SK-N-SH treated with all-trans-retinoic acid at 6 μM for 48 hours (cell line): ENCODE data around the gene SLC37A1.

Experiments
- ATAC-seq: fragments of 200-7000 bp; cut with Tn5 transposase; 3 replicates; pipeline ENCODE4 v1.9.1; 2020; ENCODE audit warnings: mild to moderate bottlenecking, moderate library complexity
- ARNTL ChIP-seq: fragments of 450-650 bp; formaldehyde crosslinking; IDR thresholded peaks from 2 replicates; pipeline ENCODE4 v1.5.0; 2020; ENCODE audit warnings: low read depth, mild to moderate bottlenecking, moderate library complexity, borderline replicate concordance
- BACH2 ChIP-seq: fragments of 250-450 bp; sonication (Bioruptor Pico); IDR thresholded peaks from 2 replicates; pipeline ENCODE4 v1.9.0; 2021; ENCODE audit warnings: mild to moderate bottlenecking, borderline replicate concordance
- CSDC2 ChIP-seq: fragments of 250-450 bp; sonication (Bioruptor Pico); IDR thresholded peaks from 2 replicates; pipeline ENCODE4 v1.5.0; 2020; ENCODE audit warnings: mild to moderate bottlenecking, moderate library complexity
- CSRNP3 ChIP-seq: fragments of 250-450 bp; sonication (Bioruptor Pico); IDR thresholded peaks from 2 replicates; pipeline ENCODE4 v1.5.1; 2021; ENCODE audit warnings: mild to moderate bottlenecking, moderate library complexity
- ESRRG ChIP-seq: fragments of 250-450 bp; sonication (Bioruptor Pico); IDR thresholded peaks from 2 replicates; pipeline ENCODE4 v1.6.1; 2021; ENCODE audit warnings: mild to moderate bottlenecking
- GLIS3 ChIP-seq: fragments of 250-450 bp; sonication (Bioruptor Pico); IDR thresholded peaks from 2 replicates; pipeline ENCODE4 v1.5.0; 2020; ENCODE audit warnings: mild to moderate bottlenecking, moderate library complexity
- ISL1 ChIP-seq: fragments of 250-450 bp; sonication (Bioruptor Pico); IDR thresholded peaks from 2 replicates; pipeline ENCODE4 v2.1.2; 2022; ENCODE audit warnings: mild to moderate bottlenecking, moderate library complexity
- OSR1 ChIP-seq: fragments of 250-450 bp; sonication (Bioruptor Pico); IDR thresholded peaks from 2 replicates; pipeline ENCODE4 v1.8.0; 2022; ENCODE audit warnings: moderate library complexity, mild to moderate bottlenecking, inconsistent platforms
- PATZ1 ChIP-seq: fragments of 250-450 bp; sonication (Bioruptor Pico); IDR thresholded peaks from 2 replicates; pipeline ENCODE4 v1.8.0; 2020; ENCODE audit warnings: mild to moderate bottlenecking, moderate library complexity, borderline replicate concordance
- PPARA ChIP-seq: fragments of 250-450 bp; sonication (Bioruptor Pico); IDR thresholded peaks from 2 replicates; pipeline ENCODE4 v1.5.0; 2020; ENCODE audit warnings: mild to moderate bottlenecking, borderline replicate concordance
- RARB ChIP-seq: fragments of 250-450 bp; sonication (Bioruptor Pico); IDR thresholded peaks from 2 replicates; pipeline ENCODE4 v1.8.0; 2021; ENCODE audit warnings: mild to moderate bottlenecking, moderate library complexity
- SNAI2 ChIP-seq: fragments of 250-450 bp; sonication (Bioruptor Pico); IDR thresholded peaks from 2 replicates; pipeline ENCODE4 v1.5.0; 2020; ENCODE audit warnings: mild to moderate bottlenecking, moderate library complexity
- TCF4 ChIP-seq: fragments of 250-450 bp; sonication (Bioruptor Pico); IDR thresholded peaks from 2 replicates; pipeline ENCODE4 v1.8.0; 2021; ENCODE audit warnings: mild to moderate bottlenecking, moderate library complexity, borderline replicate concordance
- TOX ChIP-seq: fragments of 250-450 bp; sonication (Bioruptor Pico); IDR thresholded peaks from 2 replicates; pipeline ENCODE4 v1.8.0; 2021; ENCODE audit warnings: mild to moderate bottlenecking, moderate library complexity, borderline replicate concordance
- ZC3H10 ChIP-seq: fragments of 250-450 bp; sonication (Bioruptor Pico); IDR thresholded peaks from 2 replicates; pipeline ENCODE4 v1.5.1; 2021; ENCODE audit warnings: mild to moderate bottlenecking, moderate library complexity
- ZFP3 ChIP-seq: fragments of 250-450 bp; sonication (Bioruptor Pico); IDR thresholded peaks from 2 replicates; pipeline ENCODE4 v1.5.0; 2020; ENCODE audit warnings: mild to moderate bottlenecking, moderate library complexity
- ZFP30 ChIP-seq: fragments of 450-650 bp; formaldehyde crosslinking; IDR thresholded peaks from 2 replicates; pipeline ENCODE4 v1.5.0; 2022; ENCODE audit warnings: mild to moderate bottlenecking, moderate library complexity
- ZNF565 ChIP-seq: fragments of 450-650 bp; formaldehyde crosslinking; conservative IDR thresholded peaks from 2 replicates; pipeline ENCODE4 v1.5.0; 2020; ENCODE audit warnings: low read depth, mild to moderate bottlenecking, moderate library complexity
- ZNF70 ChIP-seq: fragments of 450-650 bp; formaldehyde crosslinking; IDR thresholded peaks from 2 replicates; pipeline ENCODE4 v1.5.0; 2020; ENCODE audit warnings: mild to moderate bottlenecking, moderate library complexity
- ZNF8 ChIP-seq: fragments of 450-650 bp; formaldehyde crosslinking; IDR thresholded peaks from 2 replicates; pipeline ENCODE4 v1.5.0; 2020; ENCODE audit warnings: mild to moderate bottlenecking, moderate library complexity
- TF ChIP-seq, protein P1 (sequence below): fragments of 250-450 bp; sonication (Bioruptor Pico); IDR thresholded peaks from 2 replicates; pipeline ENCODE4 v1.5.0; 2020; ENCODE audit warnings: mild to moderate bottlenecking, moderate library complexity
- TF ChIP-seq, protein P2 (sequence below): fragments of 250-450 bp; sonication (Bioruptor Pico); IDR thresholded peaks from 2 replicates; pipeline ENCODE4 v1.5.1; 2020; ENCODE audit warnings: low read depth, mild to moderate bottlenecking, moderate library complexity
- TF ChIP-seq, protein P3 (sequence below): fragments of 250-450 bp; sonication (Bioruptor Pico); IDR thresholded peaks from 2 replicates; pipeline ENCODE4 v1.8.0; 2021; ENCODE audit warnings: low read depth, mild to moderate bottlenecking, moderate library complexity, borderline replicate concordance

SLC37A1 gene

GRCh38 chr21:42505090-42505726, 8.4 kb upstream of the SLC37A1 start:
- no peak for TF ChIP-seq SNAI2
- no peak for TF ChIP-seq BACH2 (CRISPR knock-in tag)
- TF ChIP-seq TCF4 (CRISPR knock-in tag), result no peak
- no peak for TF ChIP-seq TOX (CRISPR knock-in tag)
- no peak for TF ChIP-seq RARB (CRISPR knock-in tag)
- TF ChIP-seq ZNF8 (CRISPR knock-in tag), result no peak
- no peak for TF ChIP-seq CSRNP3
- TF ChIP-seq ZFP3, result no peak
- no peak for TF ChIP-seq CSDC2 (CRISPR knock-in tag)
- TF ChIP-seq PPARA (CRISPR knock-in tag), result no peak
- TF ChIP-seq, protein P1, sequence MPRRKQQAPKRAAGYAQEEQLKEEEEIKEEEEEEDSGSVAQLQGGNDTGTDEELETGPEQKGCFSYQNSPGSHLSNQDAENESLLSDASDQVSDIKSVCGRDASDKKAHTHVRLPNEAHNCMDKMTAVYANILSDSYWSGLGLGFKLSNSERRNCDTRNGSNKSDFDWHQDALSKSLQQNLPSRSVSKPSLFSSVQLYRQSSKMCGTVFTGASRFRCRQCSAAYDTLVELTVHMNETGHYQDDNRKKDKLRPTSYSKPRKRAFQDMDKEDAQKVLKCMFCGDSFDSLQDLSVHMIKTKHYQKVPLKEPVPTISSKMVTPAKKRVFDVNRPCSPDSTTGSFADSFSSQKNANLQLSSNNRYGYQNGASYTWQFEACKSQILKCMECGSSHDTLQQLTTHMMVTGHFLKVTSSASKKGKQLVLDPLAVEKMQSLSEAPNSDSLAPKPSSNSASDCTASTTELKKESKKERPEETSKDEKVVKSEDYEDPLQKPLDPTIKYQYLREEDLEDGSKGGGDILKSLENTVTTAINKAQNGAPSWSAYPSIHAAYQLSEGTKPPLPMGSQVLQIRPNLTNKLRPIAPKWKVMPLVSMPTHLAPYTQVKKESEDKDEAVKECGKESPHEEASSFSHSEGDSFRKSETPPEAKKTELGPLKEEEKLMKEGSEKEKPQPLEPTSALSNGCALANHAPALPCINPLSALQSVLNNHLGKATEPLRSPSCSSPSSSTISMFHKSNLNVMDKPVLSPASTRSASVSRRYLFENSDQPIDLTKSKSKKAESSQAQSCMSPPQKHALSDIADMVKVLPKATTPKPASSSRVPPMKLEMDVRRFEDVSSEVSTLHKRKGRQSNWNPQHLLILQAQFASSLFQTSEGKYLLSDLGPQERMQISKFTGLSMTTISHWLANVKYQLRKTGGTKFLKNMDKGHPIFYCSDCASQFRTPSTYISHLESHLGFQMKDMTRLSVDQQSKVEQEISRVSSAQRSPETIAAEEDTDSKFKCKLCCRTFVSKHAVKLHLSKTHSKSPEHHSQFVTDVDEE, result no peak
- no peak for TF ChIP-seq ZC3H10 (CRISPR knock-in tag)
- TF ChIP-seq ARNTL (CRISPR knock-in tag), result no peak
- no peak for TF ChIP-seq ZNF565 (CRISPR knock-in tag)
- TF ChIP-seq, protein P2, sequence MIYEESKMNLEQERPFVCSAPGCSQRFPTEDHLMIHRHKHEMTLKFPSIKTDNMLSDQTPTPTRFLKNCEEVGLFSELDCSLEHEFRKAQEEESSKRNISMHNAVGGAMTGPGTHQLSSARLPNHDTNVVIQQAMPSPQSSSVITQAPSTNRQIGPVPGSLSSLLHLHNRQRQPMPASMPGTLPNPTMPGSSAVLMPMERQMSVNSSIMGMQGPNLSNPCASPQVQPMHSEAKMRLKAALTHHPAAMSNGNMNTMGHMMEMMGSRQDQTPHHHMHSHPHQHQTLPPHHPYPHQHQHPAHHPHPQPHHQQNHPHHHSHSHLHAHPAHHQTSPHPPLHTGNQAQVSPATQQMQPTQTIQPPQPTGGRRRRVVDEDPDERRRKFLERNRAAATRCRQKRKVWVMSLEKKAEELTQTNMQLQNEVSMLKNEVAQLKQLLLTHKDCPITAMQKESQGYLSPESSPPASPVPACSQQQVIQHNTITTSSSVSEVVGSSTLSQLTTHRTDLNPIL, result no peak
- TF ChIP-seq OSR1, result no peak
- TF ChIP-seq, protein P3, sequence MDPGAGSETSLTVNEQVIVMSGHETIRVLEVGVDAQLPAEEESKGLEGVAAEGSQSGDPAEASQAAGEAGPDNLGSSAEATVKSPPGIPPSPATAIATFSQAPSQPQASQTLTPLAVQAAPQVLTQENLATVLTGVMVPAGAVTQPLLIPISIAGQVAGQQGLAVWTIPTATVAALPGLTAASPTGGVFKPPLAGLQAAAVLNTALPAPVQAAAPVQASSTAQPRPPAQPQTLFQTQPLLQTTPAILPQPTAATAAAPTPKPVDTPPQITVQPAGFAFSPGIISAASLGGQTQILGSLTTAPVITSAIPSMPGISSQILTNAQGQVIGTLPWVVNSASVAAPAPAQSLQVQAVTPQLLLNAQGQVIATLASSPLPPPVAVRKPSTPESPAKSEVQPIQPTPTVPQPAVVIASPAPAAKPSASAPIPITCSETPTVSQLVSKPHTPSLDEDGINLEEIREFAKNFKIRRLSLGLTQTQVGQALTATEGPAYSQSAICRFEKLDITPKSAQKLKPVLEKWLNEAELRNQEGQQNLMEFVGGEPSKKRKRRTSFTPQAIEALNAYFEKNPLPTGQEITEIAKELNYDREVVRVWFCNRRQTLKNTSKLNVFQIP (CRISPR knock-in tag), result no peak
- no peak for TF ChIP-seq GLIS3 (CRISPR knock-in tag)
- no peak for TF ChIP-seq ZNF70 (CRISPR knock-in tag)
- ATAC-seq, result no peak

DNA sequence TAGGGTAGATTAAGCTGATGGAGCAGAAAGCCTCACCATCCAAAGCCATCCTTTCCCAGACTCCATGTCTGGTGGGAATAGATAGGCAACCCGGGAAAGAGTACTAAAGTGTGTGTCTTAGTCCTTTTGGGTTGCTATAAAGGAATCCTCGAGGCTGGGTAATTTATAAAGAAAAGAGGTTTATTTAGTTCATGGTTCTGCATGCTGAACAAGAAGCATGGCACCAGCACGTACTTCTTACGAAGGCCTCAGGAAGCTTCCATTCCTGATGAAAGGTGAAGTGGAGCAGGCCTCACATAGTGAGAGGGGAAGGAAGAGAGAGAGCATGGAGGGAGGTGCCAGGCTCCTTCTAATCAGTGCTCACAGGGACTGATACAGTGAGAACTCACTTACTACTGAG, 6.2 kb upstream of the SLC37A1 start:
- no peak for TF ChIP-seq ZC3H10 (CRISPR knock-in tag)
- TF ChIP-seq CSDC2 (CRISPR knock-in tag), result no peak
- no peak for TF ChIP-seq TOX (CRISPR knock-in tag)
- TF ChIP-seq GLIS3 (CRISPR knock-in tag), result no peak
- no peak for TF ChIP-seq ZNF70 (CRISPR knock-in tag)
- TF ChIP-seq, protein P3 (CRISPR knock-in tag), result no peak
- no peak for TF ChIP-seq ZNF8 (CRISPR knock-in tag)
- ATAC-seq, result no peak

- no peak for ATAC-seq
Observed at GRCh38 chr21:42508371-42508770, 5.3 kb upstream of the SLC37A1 start.

More at GRCh38 chr21:42508371-42508770, 5.3 kb upstream of the SLC37A1 start:
- TF ChIP-seq ZFP30 (CRISPR knock-in tag) (no peak), CSDC2 (CRISPR knock-in tag) (no peak), SNAI2 (no peak), PATZ1 (CRISPR knock-in tag) (no peak), ESRRG (CRISPR knock-in tag) (no peak), ZC3H10 (CRISPR knock-in tag) (no peak), ISL1 (CRISPR knock-in tag) (no peak)
